Left renal pelvis (tissue), 4 donors: ENCODE measurements around the gene IL17REL. TPM values are rescaled to one million over a fixed set of nuclear protein-coding genes. Genes with fewer than 3 reads are reported as not detected.

Experiments
- DNase-seq, 4 donors: peaks; one replicate each; pipeline ENCODE4 v3.0.0-alpha.2; 2013; ENCODE audit warnings: low read depth in 4 of 4, low spot score in 3 of 4
- polyA plus RNA-seq, 4 donors: library from polyadenylated mRNA; unstranded; fragments of 120-200 nt; gene quantifications; one replicate each; pipeline ENCODE4 v1.2.1, GENCODE V29; 2013; ENCODE audit not compliant: insufficient read length in 4 of 4

The IL17REL gene
- polyA plus RNA-seq, 4 donors = 0.04 to 0.07 (median 0.05) TPM; not detected in 1

- DNase-seq = peak in 3 of 4 donors; percentile 65 to 80 (median 79)
These were observed 41.9 kb downstream of the IL17REL start for GRCh38 chr22:49970528-49971231.

- DNase-seq = no peak
These were observed 42.6 kb downstream of the IL17REL start for GRCh38 chr22:49969751-49970527.

GRCh38 chr22:49968831-49969661, 43.5 kb downstream of the IL17REL start:
- no peak for DNase-seq

- DNase-seq = no peak
These were observed 44.2 kb downstream of the IL17REL start for GRCh38 chr22:49968313-49968830.

- no peak for DNase-seq
These were observed 44.8 kb downstream of the IL17REL start for GRCh38 chr22:49967706-49968208.

- DNase-seq = no peak
These were observed 45.5 kb downstream of the IL17REL start for GRCh38 chr22:49966774-49967705.

GRCh38 chr22:49966041-49966773, 46.4 kb downstream of the IL17REL start:
- no peak for DNase-seq

- DNase-seq = no peak
These were observed 47.2 kb downstream of the IL17REL start for GRCh38 chr22:49965091-49966040.

- DNase-seq = no peak
These were observed 48.2 kb downstream of the IL17REL start for GRCh38 chr22:49964136-49965090.

GRCh38 chr22:49963647-49964026, 48.9 kb downstream of the IL17REL start:
- DNase-seq = no peak

- DNase-seq = no peak
These were observed 49.6 kb downstream of the IL17REL start for GRCh38 chr22:49962751-49963646.

GRCh38 chr22:49962012-49962750, 50.4 kb downstream of the IL17REL start:
- peak in 3 of 4 donors; percentile 74 to 80 (median 74) for DNase-seq

GRCh38 chr22:49961601-49962011, 51.0 kb downstream of the IL17REL start:
- no peak for DNase-seq

- DNase-seq = no peak
These were observed 51.5 kb downstream of the IL17REL start for GRCh38 chr22:49961005-49961600.
